GM04504 (cell line): ENCODE data around the gene EIF2B4.

Experiments
- DNase-seq: peaks from one replicate; pipeline ENCODE4 v3.0.0-alpha.2; 2012; ENCODE audit warnings: low read depth

The EIF2B4 gene

DNA sequence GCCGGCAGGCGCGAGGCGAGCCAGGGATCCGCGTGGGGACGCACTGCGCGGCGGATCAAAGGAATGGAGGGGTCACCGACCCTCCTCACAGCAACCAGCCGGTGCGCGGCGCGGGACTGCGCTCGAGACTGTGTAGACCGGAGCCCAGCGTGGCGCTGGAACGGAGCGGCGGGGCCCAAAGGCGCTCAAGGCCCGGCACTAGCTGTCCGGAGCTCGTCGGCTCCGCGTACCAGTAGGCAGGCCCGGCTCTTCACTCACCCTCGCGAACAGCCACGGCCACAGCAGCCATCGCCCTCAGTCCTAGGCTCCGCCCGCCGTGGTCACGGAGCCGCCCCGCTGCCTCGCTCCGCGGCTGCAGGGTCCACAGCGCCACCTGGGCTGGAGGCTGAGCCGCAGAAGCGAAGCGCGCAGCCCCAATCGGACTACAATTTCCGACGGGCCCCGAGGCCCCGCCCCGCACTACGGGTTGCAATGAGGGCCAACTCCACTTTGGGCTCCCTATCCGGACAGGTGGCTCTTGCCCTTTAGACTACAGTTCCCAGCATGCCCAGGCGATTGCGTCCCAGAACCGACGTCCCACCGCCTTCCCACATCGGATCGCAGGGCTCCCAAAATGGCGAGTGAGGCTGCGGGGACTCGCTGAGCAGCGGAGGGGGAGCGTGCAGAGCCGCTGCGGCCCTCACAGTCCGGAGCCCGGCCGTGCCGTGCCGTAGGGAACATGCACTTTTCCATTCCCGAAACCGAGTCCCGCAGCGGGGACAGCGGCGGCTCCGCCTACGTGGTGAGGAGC, at the start of gene EIF2B4, which contains the start of gene SNX17:
TSS of gene EIF2B4 (minus strand) at position 313 of the 790 bp plus-strand sequence. CDS start at position 289, 24 bp downstream.
TSS of gene SNX17 (plus strand) at position 591 of the 790 bp plus-strand sequence. CDS start at position 719, 128 bp downstream.
- DNase-seq = peak; percentile 99

DNA sequence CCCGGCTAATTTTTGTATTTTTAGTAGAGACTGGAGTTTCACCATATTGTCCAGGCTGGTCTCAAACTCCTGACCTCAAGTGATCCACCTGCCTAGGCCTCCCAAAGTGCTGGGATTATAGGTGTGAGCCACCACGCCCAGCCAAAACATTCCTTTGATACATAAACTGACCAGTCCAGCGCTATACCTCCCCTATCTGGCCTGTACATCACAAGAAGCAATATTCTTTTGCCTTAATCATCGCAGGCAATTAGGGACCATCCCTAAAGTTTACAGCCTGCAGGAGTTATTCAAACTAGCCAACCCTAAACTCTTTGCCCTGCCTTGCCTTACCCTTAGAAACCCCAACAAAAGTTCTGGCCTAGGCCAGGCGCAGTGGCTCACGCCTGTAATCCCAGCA, 46.0 kb upstream of the EIF2B4 start:
- no peak for DNase-seq

DNA sequence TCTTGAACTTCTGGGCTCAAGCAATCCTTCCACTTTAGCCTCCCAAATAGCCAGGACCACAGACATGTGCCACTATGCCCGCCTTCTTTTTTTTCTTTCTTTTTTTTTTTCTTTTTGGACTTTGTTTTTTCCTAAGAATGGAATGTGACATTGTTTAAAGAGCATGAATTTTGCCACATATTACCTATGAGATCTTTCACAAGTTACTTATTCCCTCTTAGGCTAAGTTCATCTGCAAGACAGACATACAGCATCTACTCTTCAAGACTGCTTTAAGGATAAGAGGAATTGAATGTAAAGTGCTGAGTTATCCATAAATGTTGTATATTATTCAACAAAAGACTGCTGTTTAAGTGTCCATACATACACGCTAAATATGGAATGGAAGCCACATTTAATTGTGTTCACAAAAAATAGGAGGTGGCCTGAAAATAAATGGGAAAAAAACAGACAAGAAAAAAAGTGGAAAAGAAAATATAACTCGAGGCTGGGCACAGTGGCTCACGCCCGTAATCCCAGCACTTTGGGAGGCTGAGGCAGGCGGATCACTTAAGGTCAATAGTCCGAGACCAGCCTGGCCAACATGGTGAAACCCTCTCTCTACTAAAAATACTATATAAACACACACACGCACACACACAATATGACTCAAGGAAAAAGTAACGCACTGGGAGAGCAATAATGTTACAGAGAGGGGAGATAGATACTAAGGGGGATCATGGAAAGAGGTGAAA, 42.4 kb upstream of the EIF2B4 start:
- DNase-seq = no peak

DNA sequence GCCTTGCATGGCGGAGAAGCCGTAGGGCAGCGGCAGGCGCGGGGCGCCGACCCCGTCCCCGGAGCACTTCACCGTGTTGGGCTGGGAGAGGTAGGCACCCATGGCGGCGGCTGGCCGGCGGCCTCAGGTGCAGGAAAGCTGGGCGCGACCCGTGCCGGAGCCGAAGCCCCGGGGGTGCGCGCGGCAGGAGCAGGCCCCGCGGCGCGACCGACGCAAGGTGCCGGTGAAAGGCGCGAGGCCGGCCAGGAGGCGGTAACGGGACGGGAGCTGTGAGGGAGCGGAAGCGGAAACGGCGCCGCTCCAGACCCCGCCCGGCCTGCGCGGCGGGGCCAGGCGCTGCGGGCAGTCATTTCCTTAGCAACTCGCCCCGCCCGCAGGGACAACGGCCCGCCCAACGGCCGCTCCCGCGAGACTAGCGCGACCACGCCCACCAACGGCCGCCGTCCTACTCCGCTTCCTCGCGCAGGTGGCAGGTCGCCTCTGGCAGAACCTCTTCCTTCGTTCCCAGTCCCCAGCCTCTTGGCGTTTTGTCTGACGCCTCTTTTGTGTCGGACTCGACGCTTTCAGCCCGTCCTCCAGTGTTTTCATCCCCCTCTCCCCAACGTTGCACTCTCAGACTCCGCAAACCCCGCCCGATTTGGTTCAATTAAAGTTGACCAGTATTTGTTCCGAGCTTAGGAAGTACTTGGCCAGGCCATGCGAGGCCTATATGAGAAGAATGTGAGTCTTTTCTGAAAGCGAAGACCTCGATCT, 39.4 kb upstream of the EIF2B4 start, which contains the start of gene PPM1G:
TSS of gene PPM1G (minus strand) at position 271 of the 753 bp plus-strand sequence. CDS start at position 102, 169 bp downstream.
- DNase-seq = peak; percentile 85

DNA sequence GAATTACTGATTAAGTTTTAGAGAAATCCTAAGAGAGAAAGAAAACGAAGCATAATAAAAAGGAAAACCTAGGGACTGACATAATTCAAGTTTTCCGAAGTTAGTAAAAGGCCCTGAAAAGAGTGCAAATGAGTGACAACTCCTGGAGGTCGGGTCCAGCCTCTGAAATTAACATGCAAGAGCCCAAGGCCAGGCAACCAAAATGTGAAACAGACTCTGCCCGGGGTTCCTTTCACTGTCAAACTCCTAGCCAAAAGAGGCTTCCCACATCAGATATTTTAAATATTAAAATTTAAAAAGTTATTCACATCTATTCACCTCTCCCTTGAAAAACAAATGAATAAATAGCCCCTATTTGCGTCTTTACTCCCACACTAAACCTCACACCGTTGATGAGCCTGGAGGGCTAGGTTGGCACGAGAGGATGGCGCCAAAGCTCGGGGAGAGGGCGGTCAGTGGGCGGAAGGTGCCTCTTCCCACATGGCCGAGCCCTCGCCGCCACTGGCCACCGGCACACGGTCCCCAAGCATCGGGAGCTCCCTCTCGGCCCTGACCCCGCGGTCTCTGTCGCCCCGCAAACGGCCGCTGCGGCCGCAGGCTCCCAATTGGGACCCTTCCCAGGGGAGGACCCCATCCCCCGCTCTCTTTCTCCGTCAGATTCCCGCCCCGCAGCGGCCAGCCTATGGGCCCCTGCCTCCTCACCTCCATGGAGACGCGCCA, 38.6 kb upstream of the EIF2B4 start:
- no peak for DNase-seq

DNA sequence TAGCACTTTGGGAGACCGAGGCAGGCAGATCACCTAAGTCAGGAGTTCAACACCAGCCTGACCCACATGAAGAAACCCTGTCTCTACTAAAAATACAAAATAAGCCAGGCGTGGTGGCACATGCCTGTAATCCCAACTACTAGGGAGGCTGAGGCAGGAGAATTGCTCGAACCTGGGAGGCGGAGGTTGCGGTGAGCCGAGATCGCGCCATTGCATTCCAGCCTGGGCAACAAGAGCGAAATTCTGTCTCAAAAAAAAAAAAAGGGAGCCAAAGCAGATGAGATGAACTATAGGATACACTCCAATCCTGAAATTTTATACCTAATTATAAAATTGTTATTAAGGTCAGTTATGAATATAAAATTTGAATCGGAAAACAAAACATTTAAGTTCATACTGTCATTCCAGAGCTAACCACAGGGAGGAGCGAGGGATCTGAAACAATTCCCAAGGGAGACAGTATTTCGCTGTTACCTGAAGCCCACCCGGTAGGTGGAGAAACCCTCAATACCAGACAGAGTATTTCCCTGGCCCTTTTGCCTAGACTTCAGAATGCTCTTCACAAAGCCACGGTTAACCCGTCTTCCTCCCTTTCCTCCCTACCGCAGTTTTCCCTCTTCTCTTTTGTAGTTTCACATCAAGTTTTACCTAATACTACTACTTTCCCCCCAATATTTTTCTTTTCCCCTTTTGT, 37.8 kb upstream of the EIF2B4 start:
- no peak for DNase-seq

DNA sequence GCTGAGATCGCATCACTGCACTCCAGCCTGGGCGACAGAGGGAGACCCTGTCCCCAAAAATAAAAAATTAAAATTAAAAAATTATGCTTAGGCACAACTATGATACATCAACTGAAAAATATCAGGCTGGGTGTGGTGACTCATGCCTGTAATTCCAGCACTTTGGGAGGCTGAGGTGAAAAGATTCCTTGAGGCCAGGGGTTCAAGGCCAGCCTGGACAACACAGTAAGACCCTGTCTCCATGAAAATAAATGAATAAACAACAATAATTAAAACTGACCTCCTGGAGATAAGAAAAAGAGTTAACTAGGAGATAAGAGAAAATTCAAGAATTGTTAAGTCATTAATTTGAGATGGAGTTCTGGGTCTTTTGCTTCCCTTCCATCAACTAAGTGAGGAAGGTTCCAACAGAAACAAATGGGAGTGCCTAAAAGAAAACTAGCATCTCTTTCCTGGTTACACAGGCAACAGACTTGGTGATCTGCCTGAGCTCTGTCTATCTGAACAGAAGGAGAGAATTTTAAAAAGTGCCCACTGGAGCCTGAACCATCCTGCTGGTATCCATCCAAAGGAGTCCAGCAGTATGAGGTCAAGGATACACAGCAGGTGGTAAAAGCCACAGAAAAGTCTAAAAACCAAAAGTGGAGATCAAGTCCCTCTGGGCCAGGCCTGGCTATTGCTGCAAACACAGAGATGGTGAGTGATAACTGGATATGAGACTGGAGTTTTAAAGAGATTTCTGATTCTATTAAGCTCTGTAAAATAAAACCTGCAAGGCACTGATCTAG, 30.4 kb upstream of the EIF2B4 start:
- no peak for DNase-seq

DNA sequence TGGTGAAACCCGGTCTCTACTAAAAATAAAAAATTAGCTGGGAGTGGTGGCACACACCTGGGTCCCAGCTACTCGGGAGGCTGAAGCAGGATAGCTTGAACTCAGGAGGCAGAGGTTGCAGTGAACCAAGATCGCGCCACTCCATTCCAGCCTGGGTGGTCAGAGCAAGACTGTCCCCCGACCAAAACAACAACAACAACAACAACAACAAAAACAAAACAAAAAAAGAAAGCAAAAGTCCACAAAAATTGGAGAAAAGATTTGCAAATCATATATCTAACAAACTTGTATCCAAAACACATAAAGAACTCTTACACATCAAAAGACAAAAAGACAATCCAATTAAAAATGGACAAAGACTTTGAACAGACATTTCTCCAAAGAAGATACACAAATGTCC, 28.8 kb upstream of the EIF2B4 start:
- DNase-seq = no peak

DNA sequence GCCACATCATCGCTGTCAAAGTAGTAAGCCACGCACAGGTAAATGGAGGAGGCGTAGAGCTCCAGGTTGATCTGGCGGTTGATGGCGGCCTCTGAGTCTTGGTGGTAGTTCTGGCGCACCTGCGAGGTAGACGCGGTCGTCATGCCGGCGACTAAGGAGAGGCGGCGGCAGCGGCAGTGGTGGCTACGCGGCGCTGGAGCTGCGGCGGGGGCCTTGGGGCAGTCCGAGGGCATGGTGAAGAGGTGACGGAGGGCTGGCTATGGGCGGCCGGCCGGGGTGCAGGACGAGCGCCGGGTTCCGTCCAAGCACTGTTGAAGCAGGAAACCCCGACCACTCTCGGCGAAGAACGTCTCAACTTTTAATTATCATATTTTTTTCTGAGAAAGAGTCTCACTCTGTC, 23.1 kb upstream of the EIF2B4 start:
- DNase-seq = no peak

DNA sequence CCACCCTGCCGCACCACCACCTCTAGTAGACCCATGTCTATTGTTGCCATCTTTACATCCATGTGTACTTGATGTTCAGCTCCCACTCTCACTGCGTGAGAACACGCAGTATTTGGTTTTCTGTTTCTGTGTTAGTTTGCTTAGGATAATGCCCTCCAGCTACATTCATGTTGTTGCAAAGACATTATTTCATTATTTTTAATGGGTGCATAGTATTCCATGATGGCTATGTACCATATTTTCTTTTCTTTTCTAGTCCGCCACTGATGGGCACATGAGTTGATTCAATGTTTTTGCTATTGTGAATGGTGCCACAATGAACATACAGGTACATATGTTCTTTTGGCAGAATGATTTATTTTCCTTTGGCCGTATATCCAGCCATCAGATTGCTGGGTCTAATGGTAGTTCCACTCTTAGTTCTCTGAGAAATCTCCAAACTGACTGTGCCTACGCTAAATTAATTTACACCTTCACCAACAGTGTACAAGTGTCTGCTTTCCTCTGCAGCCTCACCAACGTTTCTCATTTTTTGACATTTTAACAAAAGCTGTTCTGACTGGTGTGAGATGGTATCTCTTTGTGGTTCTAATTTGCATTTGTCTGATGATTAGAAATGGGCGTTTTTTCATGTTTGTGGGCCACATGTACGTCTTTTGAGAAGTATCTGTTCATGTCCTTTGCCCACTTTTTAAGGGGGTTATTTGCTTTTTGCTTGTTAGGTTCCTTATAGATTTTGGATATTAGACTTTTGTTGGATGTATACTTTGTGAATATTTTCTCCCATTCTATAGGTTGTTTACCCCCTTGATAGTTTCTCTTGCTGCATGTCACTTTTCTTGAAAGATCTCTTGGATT, 20.9 kb upstream of the EIF2B4 start:
- DNase-seq = no peak

DNA sequence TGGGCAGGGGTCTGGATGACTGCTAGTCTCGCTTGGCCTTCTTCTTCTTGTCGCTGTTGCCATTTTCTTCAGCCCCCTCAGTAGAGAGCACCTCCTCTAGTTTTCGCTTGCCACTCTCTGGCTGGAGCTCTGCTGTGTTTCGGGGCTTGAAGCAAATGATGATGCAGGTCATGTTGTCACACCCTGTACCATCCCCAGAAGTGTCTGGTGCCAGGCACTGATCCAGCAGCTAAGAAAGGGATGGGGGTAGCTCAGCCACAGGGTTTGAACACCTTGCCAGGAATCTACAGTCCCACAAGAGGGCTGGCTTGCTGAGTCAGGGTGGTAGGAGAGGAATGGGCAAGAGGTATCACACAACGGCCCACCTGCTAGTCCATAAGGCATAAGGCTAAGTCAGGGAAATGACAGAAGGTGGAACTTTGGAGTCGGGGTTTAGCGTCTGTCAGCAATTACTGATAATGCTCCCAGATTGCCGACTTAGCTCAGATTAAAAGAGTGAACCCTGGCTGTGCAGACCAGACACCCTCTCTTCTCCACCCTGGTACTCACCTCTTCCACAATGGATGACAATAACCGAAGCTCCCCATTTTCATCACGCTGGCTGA, 11.5 kb upstream of the EIF2B4 start:
- no peak for DNase-seq

DNA sequence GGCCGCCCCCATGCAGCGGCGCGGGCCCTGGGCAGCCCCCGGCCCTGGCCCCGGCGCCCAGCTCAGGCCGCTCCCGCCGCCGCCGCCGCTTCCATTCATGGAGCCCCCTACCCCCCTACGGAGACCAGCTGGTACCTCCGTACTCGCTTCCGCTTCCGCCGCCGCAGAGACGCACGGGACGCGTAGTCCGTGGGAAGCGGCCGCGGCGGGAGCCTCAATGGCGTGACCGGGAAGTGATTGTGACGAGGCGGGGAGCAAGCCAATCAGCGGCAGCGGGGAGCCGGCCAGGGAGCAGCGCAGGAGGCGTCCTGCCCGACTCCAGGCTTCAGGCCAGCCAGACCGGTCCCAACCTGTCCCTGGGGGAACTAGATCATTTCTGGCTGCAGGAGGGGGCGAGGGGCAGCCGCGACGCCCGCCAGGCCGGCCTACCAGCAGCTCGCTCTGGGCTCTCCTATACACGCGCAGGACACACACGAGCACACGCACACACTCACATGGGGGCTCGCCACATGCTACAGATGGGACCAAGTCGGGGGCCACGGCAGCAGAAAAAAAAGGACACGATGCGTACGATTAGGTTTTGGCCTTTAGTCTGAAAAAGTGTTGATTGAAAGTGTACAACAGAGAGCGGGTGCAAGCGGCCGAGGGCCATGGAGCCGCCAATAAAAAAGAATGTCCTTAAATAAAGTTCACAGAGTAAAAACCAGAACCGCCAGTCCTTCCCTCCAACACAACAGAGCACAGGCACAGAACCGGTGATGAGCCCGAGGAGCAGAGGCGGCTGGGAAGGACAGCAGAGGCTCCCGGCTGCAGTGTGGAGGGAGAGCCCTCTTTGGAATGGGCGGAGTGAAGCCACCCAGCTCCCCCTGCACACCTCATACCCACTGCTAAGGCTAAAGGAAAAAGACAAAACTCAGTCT, 10.7 kb upstream of the EIF2B4 start, which contains the start of gene ZNF513:
TSS of gene ZNF513 (minus strand) at position 109 of the 920 bp plus-strand sequence. CDS start 208 bp downstream, outside the sequence.
- peak; percentile 90 for DNase-seq

DNA sequence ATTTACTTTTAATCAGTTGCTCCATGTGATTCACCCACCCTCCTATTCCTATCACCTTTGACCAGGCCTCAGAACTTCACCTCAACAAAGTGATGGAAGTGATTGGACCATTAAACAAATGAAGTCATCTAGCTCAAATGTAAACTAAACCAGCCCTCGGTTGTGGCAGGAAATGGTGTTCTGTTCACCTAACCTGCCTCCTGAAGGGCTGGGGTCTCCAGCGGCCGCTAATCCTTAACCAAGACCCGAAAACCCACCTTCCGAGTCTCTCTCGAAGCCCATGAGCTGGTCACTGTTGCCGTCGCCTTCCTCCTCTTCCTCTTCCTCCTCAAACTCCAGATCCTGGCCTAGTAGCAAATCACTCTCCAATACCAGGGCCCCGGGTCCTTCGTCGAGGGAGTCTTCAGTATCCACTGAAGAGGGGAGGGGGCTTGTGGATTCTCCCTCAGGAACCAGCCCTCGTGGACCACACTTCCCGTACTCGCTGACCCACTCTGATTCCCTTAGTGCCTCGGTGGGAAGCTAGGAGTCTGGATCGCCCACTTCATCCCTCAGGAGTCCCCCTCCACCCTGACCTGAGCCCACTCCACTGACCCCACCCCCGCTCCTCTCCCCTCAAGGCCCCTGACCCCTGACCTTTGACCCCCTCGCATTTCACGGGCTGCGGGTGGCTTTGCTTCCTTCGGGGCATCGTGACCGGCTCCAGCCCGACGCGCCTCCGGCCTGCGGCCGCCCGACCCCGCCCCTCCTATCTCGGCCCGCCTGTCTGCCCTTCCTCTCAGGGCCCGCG, 9.9 kb upstream of the EIF2B4 start:
- no peak for DNase-seq

DNA sequence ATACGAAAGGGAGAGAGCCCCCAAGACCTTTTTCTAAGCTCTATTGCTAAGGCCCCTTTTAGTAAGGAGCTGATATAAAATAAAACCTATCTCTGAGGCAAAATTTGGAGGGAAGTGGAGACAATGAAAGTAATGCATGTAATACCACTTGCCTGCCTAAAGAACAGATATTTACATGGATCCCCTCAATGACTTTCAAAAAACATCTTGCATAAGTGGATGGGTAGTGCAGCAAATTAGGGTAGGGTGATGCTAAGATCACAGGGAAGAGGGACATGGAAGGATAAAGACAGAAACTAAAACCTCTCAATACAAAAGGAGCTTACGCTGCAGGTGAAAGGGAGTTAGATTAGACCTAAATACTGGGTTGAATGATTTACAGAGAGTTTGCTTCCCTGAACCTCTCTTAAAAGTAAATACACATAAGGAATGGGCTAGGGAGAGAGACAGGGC, 9.3 kb upstream of the EIF2B4 start:
- DNase-seq = no peak

DNA sequence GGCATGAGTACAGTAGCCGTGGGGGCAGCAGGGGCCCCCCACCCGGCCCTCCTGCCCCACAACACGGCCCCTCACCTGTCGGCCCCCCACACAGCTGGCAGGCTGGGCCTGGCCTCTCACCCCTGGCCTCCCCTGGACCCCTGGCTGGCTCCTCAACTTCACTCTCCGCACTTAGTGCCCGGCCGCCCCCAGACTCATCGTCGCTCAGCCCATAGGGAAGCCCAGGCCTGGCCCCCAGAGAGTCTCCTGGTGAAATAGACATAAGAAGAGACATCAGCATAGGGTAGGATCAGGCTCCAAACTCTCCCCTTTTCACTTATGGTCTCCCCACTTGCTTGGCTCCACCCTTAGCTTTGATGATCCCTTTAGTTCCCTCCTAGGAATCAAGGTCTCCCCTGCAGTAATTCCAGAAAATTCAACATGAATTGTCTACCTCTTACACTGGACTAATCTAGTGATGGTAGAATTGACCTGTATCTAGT, 8.7 kb upstream of the EIF2B4 start:
- no peak for DNase-seq

DNA sequence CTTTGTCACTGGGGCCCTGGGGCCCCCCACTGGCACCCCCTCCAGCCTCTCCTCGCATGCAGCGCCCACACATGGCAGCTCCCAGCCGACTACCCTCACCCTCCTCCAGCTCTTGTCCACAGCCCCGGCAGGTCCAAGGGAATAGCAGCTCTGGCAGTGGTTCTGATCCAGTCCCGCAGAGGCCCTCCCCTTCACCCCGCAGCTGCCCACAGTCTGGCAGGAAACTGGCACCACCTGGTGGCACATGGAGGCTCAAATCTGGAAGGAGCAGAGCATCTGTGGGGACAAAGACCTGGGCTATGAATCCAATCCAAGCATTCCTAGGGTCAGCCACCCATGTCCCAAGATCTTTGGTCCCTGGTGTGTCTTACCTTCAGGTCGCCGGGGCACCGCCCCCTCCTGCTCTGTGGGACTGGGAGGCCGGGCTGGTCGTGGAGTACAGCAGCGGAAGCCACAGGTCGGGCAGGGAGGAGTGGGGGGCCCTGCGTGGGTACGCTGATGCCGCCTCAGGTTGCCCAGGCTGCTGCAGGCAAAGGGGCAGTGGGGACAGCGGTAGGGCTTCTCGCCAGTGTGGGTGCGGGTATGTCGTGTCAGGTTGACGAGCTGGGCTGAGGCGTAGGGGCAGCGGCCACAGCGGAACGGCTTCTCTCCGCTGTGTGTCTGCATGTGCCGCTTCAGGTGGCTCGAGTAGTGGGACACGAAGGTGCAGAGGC, 8.1 kb upstream of the EIF2B4 start:
- no peak for DNase-seq
